Parathyroid adenoma (tissue), 2 donors: ENCODE data around the gene HHATL.
A peak's percentile ranks its signal among the peaks of the same experiment; 100 is the strongest.

Experiments
- H2AFZ ChIP-seq: fragments of 300-600 bp; sonication (generic); one replicate; pipeline ENCODE4 v1.7.0; 2017; ENCODE audit warnings: antibody characterized with exemption, mild to moderate bottlenecking
- H3K27ac ChIP-seq: fragments of 300-600 bp; sonication (generic); one replicate; pipeline ENCODE4 v1.7.0; 2017
- H3K27me3 ChIP-seq: fragments of 300-600 bp; sonication (generic); one replicate; pipeline ENCODE4 v1.7.0; 2017; ENCODE audit warnings: low read length; ENCODE audit not compliant: control insufficient read depth, insufficient read depth
- H3K36me3 ChIP-seq: fragments of 300-600 bp; sonication (generic); one replicate; pipeline ENCODE4 v1.7.0; 2017; ENCODE audit warnings: low read length; ENCODE audit not compliant: control insufficient read depth, insufficient read depth
- H3K4me1 ChIP-seq: fragments of 300-600 bp; sonication (generic); one replicate; pipeline ENCODE4 v1.7.0; 2017; ENCODE audit warnings: control low read depth
- H3K4me2 ChIP-seq: fragments of 300-600 bp; sonication (generic); one replicate; pipeline ENCODE4 v1.7.0; 2017; ENCODE audit warnings: low read length
- H3K4me3 ChIP-seq: fragments of 300-600 bp; sonication (generic); one replicate; pipeline ENCODE4 v1.7.0; 2017; ENCODE audit warnings: low read depth, low read length
- H3K79me2 ChIP-seq: fragments of 300-600 bp; sonication (generic); one replicate; pipeline ENCODE4 v1.7.0; 2017; ENCODE audit warnings: control low read depth
- H3K9ac ChIP-seq: fragments of 300-600 bp; sonication (generic); one replicate; pipeline ENCODE4 v1.7.0; 2017; ENCODE audit warnings: mild to moderate bottlenecking
- H3K9me3 ChIP-seq: fragments of 300-600 bp; sonication (generic); one replicate; pipeline ENCODE4 v1.7.0; 2017; ENCODE audit warnings: low read length; ENCODE audit not compliant: control insufficient read depth
- CTCF ChIP-seq: fragments of 300-600 bp; sonication (generic); IDR thresholded peaks from one replicate; pipeline ENCODE4 v1.7.0; 2017; ENCODE audit warnings: antibody characterized with exemption, mild to moderate bottlenecking
- donor health status: primary hyperparathyroidism.

Gene HHATL

DNA sequence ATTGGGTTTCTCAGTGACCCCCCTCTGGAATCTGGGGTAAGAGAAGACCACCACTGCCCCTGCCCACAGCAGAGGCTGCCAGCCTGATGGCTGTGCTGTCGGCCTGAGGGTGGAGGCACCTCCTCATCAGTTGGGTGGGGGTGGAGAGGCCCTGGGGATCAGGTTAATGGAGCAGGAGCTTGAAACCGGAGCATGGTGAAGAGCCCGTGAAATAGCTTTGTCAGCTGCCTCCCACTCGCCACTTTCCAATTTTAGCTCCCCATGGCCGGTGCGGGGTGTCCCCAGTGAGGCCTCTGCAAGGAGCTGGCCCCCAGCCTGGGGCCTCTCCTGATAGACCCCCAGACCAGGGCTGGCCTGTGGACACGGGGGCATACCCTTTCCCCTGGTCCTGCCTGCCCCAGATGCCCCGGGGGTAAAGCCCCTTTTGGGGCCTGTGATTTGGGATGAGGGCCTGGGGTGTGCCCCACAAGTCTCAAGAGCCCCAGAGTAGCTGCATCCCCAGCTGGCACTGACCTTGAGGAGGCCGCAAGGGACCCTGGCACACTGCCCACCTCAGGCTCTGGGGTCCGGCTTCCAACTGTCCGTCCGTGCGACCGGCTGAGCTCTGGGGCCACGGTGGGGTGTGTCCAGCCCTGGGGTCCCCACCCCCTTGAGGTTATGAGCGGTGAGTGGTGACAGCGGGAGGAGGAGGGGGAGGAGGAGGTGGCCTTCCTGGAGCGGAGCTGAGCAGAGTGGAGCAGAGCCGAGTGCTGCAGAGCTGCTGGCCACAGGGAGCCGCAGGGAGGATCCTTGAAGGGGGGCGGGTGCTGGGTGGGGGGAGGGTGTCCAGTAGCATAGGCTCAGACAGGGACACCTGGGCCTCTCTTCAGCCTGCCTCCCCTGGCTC is at the start of gene HHATL:
Gene HHATL (minus strand): TSS at position 733 of the 886 bp plus-strand sequence. CDS start 1,972 bp downstream, outside the sequence.
- no peaks in the 10 kb centered on the region for H3K27me3 ChIP-seq
- peak; percentile 5 for TF ChIP-seq CTCF
- peak within 1 kb of the TSS; percentile 46 for H3K9ac ChIP-seq
- H3K4me3 ChIP-seq, result no peak within 1 kb of the TSS
- H3K79me2 ChIP-seq, result peaks cover 3% of the 10 kb centered on the region
- H3K9me3 ChIP-seq, result no peaks in the 10 kb centered on the region
- no peaks in the 10 kb centered on the region for H3K36me3 ChIP-seq
- peaks cover 21% of the 10 kb centered on the region for H3K4me1 ChIP-seq
- peak within 1 kb of the TSS; percentile 83 for H2AFZ ChIP-seq
- peak within 1 kb of the TSS; percentile 97 for H3K27ac ChIP-seq
- no peak within 1 kb of the TSS for H3K4me2 ChIP-seq

DNA sequence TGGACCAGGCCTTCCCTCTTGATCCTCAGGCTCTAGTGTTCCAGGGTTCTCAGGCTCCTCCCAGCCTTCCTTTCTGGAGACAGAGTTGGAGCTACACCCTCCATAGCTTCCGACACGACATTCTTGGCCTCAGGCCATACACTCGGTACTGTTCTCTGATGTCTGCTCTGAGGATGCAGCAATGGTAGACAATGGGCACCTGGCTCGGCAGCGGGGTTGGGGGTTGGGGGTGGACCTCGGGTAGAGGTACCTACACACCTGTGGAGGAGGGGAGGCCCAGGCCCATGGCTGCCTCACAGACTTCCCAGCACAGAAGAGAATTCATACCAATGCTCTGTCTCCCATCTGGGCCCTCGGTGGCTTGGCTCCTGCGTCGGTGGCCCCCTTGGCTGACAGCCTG is 49.0 kb upstream of the HHATL start:
- Histone ChIP-seq H3K4me1 (peaks cover 6% of the 10 kb centered on the region), H3K27ac (no peak overlapping the region), H3K4me2 (no peak overlapping the region), H3K79me2 (no peaks in the 10 kb centered on the region), H3K4me3 (no peak overlapping the region), H3K36me3 (no peaks in the 10 kb centered on the region), H3K9ac (no peak overlapping the region), H2AFZ (no peak overlapping the region), H3K27me3 (no peaks in the 10 kb centered on the region), H3K9me3 (no peaks in the 10 kb centered on the region)
- no peak for TF ChIP-seq CTCF

- no peak overlapping the region for H2AFZ ChIP-seq
- H3K27ac ChIP-seq, result no peak overlapping the region
- H3K27me3 ChIP-seq, result no peaks in the 10 kb centered on the region
- no peaks in the 10 kb centered on the region for H3K9me3 ChIP-seq
- no peak for TF ChIP-seq CTCF
- H3K9ac ChIP-seq, result no peak overlapping the region
- no peaks in the 10 kb centered on the region for H3K36me3 ChIP-seq
- no peaks in the 10 kb centered on the region for H3K79me2 ChIP-seq
- H3K4me1 ChIP-seq, result peaks cover 14% of the 10 kb centered on the region
- H3K4me2 ChIP-seq, result no peak overlapping the region
- no peak overlapping the region for H3K4me3 ChIP-seq
These were observed 48.2 kb upstream of the HHATL start for GRCh38 chr3:42750834-42751233.

GRCh38 chr3:42749753-42750231 is 47.2 kb upstream of the HHATL start:
- peak; percentile 44 for TF ChIP-seq CTCF
- H3K9ac ChIP-seq, result no peak overlapping the region
- H3K27me3 ChIP-seq, result no peaks in the 10 kb centered on the region
- no peak overlapping the region for H3K4me2 ChIP-seq
- H3K27ac ChIP-seq, result no peak overlapping the region
- peaks cover 18% of the 10 kb centered on the region for H3K4me1 ChIP-seq
- no peaks in the 10 kb centered on the region for H3K9me3 ChIP-seq
- H3K79me2 ChIP-seq, result no peaks in the 10 kb centered on the region
- H3K4me3 ChIP-seq, result no peak overlapping the region
- no peaks in the 10 kb centered on the region for H3K36me3 ChIP-seq
- H2AFZ ChIP-seq, result no peak overlapping the region
